Measurements from ENCODE around the gene SPATA31C2.

SPATA31C2 gene

GRCh38 chr9:88087906-88088305 lies 50.4 kb downstream of the SPATA31C2 start:
- Histone ChIP-seq H3K23ac (ENCODE audit: low read depth, low read length, poor library complexity) (no peak overlapping the region), H3K14ac (ENCODE audit: low read length) (no peak overlapping the region), H3K4me1 (ENCODE audit: control insufficient read depth in 2 of 2, insufficient read depth in 1 of 2, low read depth in 1 of 2, low read length in 2 of 2) (peaks cover 0 to 1% of the 10 kb centered on the region in 2 donors), H3K18ac (ENCODE audit: low read length) (no peak overlapping the region), H4K91ac (ENCODE audit: low read depth, low read length, poor library complexity) (no peak overlapping the region), H3K9ac (ENCODE audit: low read depth, low read length, poor library complexity) (no peak overlapping the region), H3K79me1 (ENCODE audit: low read depth, low read length) (no peaks in the 10 kb centered on the region), H3K27ac (replicated peaks; ENCODE audit: low read length) (no peak overlapping the region), H2BK15ac (ENCODE audit: low read length) (no peak overlapping the region), H3K4me3 (ENCODE audit: low read length in 2 of 2) (no peak overlapping the region), H3K36me3 (replicated peaks in 1 of 2; ENCODE audit: control insufficient read depth in 2 of 2, insufficient read depth in 2 of 2, low read length in 2 of 2) (no peaks in the 10 kb centered on the region), H2AFZ (ENCODE audit: low read length) (no peak overlapping the region), H3K9me3 (replicated peaks in 1 of 2; ENCODE audit: control insufficient read depth in 2 of 2, insufficient read depth in 1 of 2, low read depth in 1 of 2, low read length in 2 of 2) (no peaks in the 10 kb centered on the region), H3K4ac (ENCODE audit: low read length) (no peak overlapping the region), H3K4me2 (ENCODE audit: insufficient read depth, low read length, poor library complexity, severe bottlenecking) (no peak overlapping the region), H2AK5ac (ENCODE audit: low read depth, low read length) (no peak overlapping the region), H4K8ac (ENCODE audit: low read depth, low read length) (no peak overlapping the region), H2BK12ac (ENCODE audit: low read length) (no peak overlapping the region), H2BK120ac (ENCODE audit: low read depth, low read length) (no peak overlapping the region), H3K27me3 (ENCODE audit: control insufficient read depth in 3 of 3, insufficient read depth in 3 of 3, low read depth in 1 of 3, low read length in 3 of 3) (no peaks in the 10 kb centered on the region), H2BK5ac (ENCODE audit: low read length) (no peak overlapping the region)
- WGBS, 2 donors (ENCODE audit: extremely low coverage in 2 of 2, insufficient read length in 2 of 2, insufficient replicate concordance in 1 of 2) = no CpG with 5 or more reads among the region's 6 CpGs
- no peak for DNase-seq (ENCODE audit: low spot score)

- Histone ChIP-seq H2BK12ac (ENCODE audit: low read length) (no peak overlapping the region), H2BK120ac (ENCODE audit: low read depth, low read length) (no peak overlapping the region), H3K18ac (ENCODE audit: low read length) (no peak overlapping the region), H2AFZ (ENCODE audit: low read length) (no peak overlapping the region), H2BK5ac (ENCODE audit: low read length) (no peak overlapping the region), H3K27ac (replicated peaks; ENCODE audit: low read length) (no peak overlapping the region), H2AK5ac (ENCODE audit: low read depth, low read length) (no peak overlapping the region), H3K4ac (ENCODE audit: low read length) (no peak overlapping the region), H3K4me2 (ENCODE audit: insufficient read depth, low read length, poor library complexity, severe bottlenecking) (no peak overlapping the region), H2BK15ac (ENCODE audit: low read length) (no peak overlapping the region), H3K9me3 (replicated peaks in 1 of 2; ENCODE audit: control insufficient read depth in 2 of 2, insufficient read depth in 1 of 2, low read depth in 1 of 2, low read length in 2 of 2) (no peaks in the 10 kb centered on the region), H3K79me1 (ENCODE audit: low read depth, low read length) (no peaks in the 10 kb centered on the region), H3K27me3 (ENCODE audit: control insufficient read depth in 3 of 3, insufficient read depth in 3 of 3, low read depth in 1 of 3, low read length in 3 of 3) (no peaks in the 10 kb centered on the region), H3K36me3 (replicated peaks in 1 of 2; ENCODE audit: control insufficient read depth in 2 of 2, insufficient read depth in 2 of 2, low read length in 2 of 2) (no peaks in the 10 kb centered on the region), H3K14ac (ENCODE audit: low read length) (no peak overlapping the region), H3K4me3 (ENCODE audit: low read length in 2 of 2) (no peak overlapping the region), H3K9ac (ENCODE audit: low read depth, low read length, poor library complexity) (no peak overlapping the region), H4K8ac (ENCODE audit: low read depth, low read length) (no peak overlapping the region), H4K91ac (ENCODE audit: low read depth, low read length, poor library complexity) (no peak overlapping the region), H3K23ac (ENCODE audit: low read depth, low read length, poor library complexity) (no peak overlapping the region), H3K4me1 (ENCODE audit: control insufficient read depth in 2 of 2, insufficient read depth in 1 of 2, low read depth in 1 of 2, low read length in 2 of 2) (no peaks in the 10 kb centered on the region)
- no peak for DNase-seq (ENCODE audit: low spot score)
- no CpG with 5 or more reads among the region's 5 CpGs for WGBS, 2 donors (ENCODE audit: extremely low coverage in 2 of 2, insufficient read length in 2 of 2, insufficient replicate concordance in 1 of 2)
Measured at GRCh38 chr9:88085476-88085875, 52.8 kb downstream of the SPATA31C2 start.

GRCh38 chr9:88084357-88085183 lies 53.7 kb downstream of the SPATA31C2 start:
- Histone ChIP-seq H3K27me3 (ENCODE audit: control insufficient read depth in 3 of 3, insufficient read depth in 3 of 3, low read depth in 1 of 3, low read length in 3 of 3) (no peaks in the 10 kb centered on the region), H3K4me3 (ENCODE audit: low read length in 2 of 2) (no peak overlapping the region), H3K4me2 (ENCODE audit: insufficient read depth, low read length, poor library complexity, severe bottlenecking) (no peak overlapping the region), H2BK12ac (ENCODE audit: low read length) (no peak overlapping the region), H3K23ac (ENCODE audit: low read depth, low read length, poor library complexity) (no peak overlapping the region), H2BK15ac (ENCODE audit: low read length) (no peak overlapping the region), H4K8ac (ENCODE audit: low read depth, low read length) (no peak overlapping the region), H4K91ac (ENCODE audit: low read depth, low read length, poor library complexity) (no peak overlapping the region), H3K79me1 (ENCODE audit: low read depth, low read length) (no peaks in the 10 kb centered on the region), H2AK5ac (ENCODE audit: low read depth, low read length) (no peak overlapping the region), H3K4me1 (ENCODE audit: control insufficient read depth in 2 of 2, insufficient read depth in 1 of 2, low read depth in 1 of 2, low read length in 2 of 2) (no peaks in the 10 kb centered on the region), H2BK120ac (ENCODE audit: low read depth, low read length) (no peak overlapping the region), H3K14ac (ENCODE audit: low read length) (no peak overlapping the region), H3K27ac (replicated peaks; ENCODE audit: low read length) (no peak overlapping the region), H2BK5ac (ENCODE audit: low read length) (no peak overlapping the region), H3K18ac (ENCODE audit: low read length) (no peak overlapping the region), H3K9ac (ENCODE audit: low read depth, low read length, poor library complexity) (no peak overlapping the region), H3K9me3 (replicated peaks in 1 of 2; ENCODE audit: control insufficient read depth in 2 of 2, insufficient read depth in 1 of 2, low read depth in 1 of 2, low read length in 2 of 2) (no peaks in the 10 kb centered on the region), H2AFZ (ENCODE audit: low read length) (no peak overlapping the region), H3K36me3 (replicated peaks in 1 of 2; ENCODE audit: control insufficient read depth in 2 of 2, insufficient read depth in 2 of 2, low read length in 2 of 2) (no peaks in the 10 kb centered on the region), H3K4ac (ENCODE audit: low read length) (no peak overlapping the region)
- WGBS, 2 donors (ENCODE audit: extremely low coverage in 2 of 2, insufficient read length in 2 of 2, insufficient replicate concordance in 1 of 2) = no CpG with 5 or more reads among the region's 5 CpGs
- no peak for DNase-seq (ENCODE audit: low spot score)

Data from neuronal stem cell (in vitro differentiated cells).